GM12878 (cell line): ENCODE measurements around the gene GRB10. TPM values are rescaled to one million over a fixed set of nuclear protein-coding genes. Genes with fewer than 3 reads are reported as not detected.

ENCODE experiments used
- ATAC-seq: fragments of 200-7000 bp; cut with Tn5 transposase; 3 replicates; pipeline ENCODE4 v1.9.1; 2020; ENCODE audit warnings: mild to moderate bottlenecking, moderate library complexity
- BruUV-seq: library from RNA; stranded (reverse); fragments of 400-500 nt; replicated peaks from 2 replicates; lab custom pipeline; 2021; lab: Mats Ljungman, UMichigan
- CTCF ChIA-PET: fragments of 300-600 bp; sonication (Branson Sonifier 250); formaldehyde crosslinking; extraction: SDS; loops from one replicate; lab custom pipeline; 2021; ENCODE audit warnings: inconsistent platforms; lab: Yijun Ruan, JAX
- POLR2A ChIA-PET: fragments of 350-600 bp; formaldehyde crosslinking; extraction: SDS; loops from one replicate; lab custom pipeline; 2021; ENCODE audit warnings: inconsistent platforms; lab: Charles Lee
- RAD21 ChIA-PET: fragments of 300-600 bp; sonication (Branson Sonifier 250); formaldehyde crosslinking; loops from one replicate; lab custom pipeline; 2023; ENCODE audit warnings: antibody characterized with exemption; ENCODE audit not compliant: unreplicated experiment; lab: Charles Lee
- SMC1A ChIA-PET: fragments of 300-600 bp; sonication (Branson Sonifier 250); formaldehyde crosslinking; loops from one replicate; lab custom pipeline; 2023; ENCODE audit not compliant: unreplicated experiment, uncharacterized antibody; lab: Charles Lee
- DNase-seq: peaks from one replicate; pipeline ENCODE4 v3.0.0-alpha.2; 2011; ENCODE audit warnings: low read depth, low spot score
- FAIRE-seq: peaks from 3 replicates; lab custom pipeline; 2011; peaks lifted over from hg19 to GRCh38; lab: Jason Lieb, UNC
- H2AFZ ChIP-seq: 2 replicates; pipeline ENCODE4 v1.6.0; 2011; ENCODE audit warnings: low read depth, low read length, control low read depth; ENCODE audit not compliant: control insufficient read depth
- H3K27ac ChIP-seq: 2 replicates; pipeline ENCODE4 v1.5.1; 2011; ENCODE audit warnings: control low read depth; ENCODE audit not compliant: control insufficient read depth, insufficient read depth
- H3K27me3 ChIP-seq, 2 experiments: replicated peaks in 1 of 2; 2 replicates each; pipeline versions ENCODE4 v1.6.0 to v1.6.1; 2011; ENCODE audit warnings: low read length in 1 of 2; ENCODE audit not compliant: control insufficient read depth in 2 of 2, insufficient read depth in 2 of 2
- H3K36me3 ChIP-seq, 2 experiments: 2 replicates each; pipeline ENCODE4 v1.5.1; 2011; ENCODE audit warnings: low read length in 1 of 2; ENCODE audit not compliant: control insufficient read depth in 2 of 2, insufficient read depth in 2 of 2
- H3K4me1 ChIP-seq: 2 replicates; pipeline ENCODE4 v1.6.1; 2011; ENCODE audit warnings: mild to moderate bottlenecking, low read length, moderate library complexity, mixed read lengths; ENCODE audit not compliant: control insufficient read depth, insufficient read depth
- H3K4me2 ChIP-seq: 2 replicates; pipeline ENCODE4 v1.6.0; 2011; ENCODE audit warnings: control low read depth; ENCODE audit not compliant: control insufficient read depth, insufficient read depth
- H3K4me3 ChIP-seq: fragments of 200-600 bp; sonication (generic); 2 replicates; pipeline ENCODE4 v1.5.1; 2016
- H3K79me2 ChIP-seq: 2 replicates; pipeline ENCODE4 v1.6.0; 2011; ENCODE audit warnings: low read length; ENCODE audit not compliant: control insufficient read depth, insufficient read depth
- H3K9ac ChIP-seq: 2 replicates; pipeline ENCODE4 v1.8.0; 2011; ENCODE audit warnings: low read length, control low read depth, mixed read lengths; ENCODE audit not compliant: control insufficient read depth, insufficient read depth
- H3K9me3 ChIP-seq: replicated peaks from 3 replicates; pipeline ENCODE4 v1.5.1; 2011; ENCODE audit warnings: mild to moderate bottlenecking, low read length; ENCODE audit not compliant: control insufficient read depth, insufficient read depth
- H4K20me1 ChIP-seq: 2 replicates; pipeline ENCODE4 v1.6.0; 2011; ENCODE audit not compliant: control insufficient read depth, insufficient read depth
- FOS ChIP-seq: IDR thresholded peaks from 3 replicates; pipeline ENCODE4 v1.6.1; 2011; ENCODE audit warnings: borderline replicate concordance; ENCODE audit not compliant: insufficient read length; ENCODE audit errors: extremely low read depth
- KAT2A ChIP-seq: conservative IDR thresholded peaks from 2 replicates; pipeline ENCODE4 v1.6.1; 2011; ENCODE audit warnings: low read depth, low read length; ENCODE audit not compliant: control insufficient read depth
- KDM1A ChIP-seq: fragments of 200-600 bp; sonication (generic); IDR thresholded peaks from 2 replicates; pipeline ENCODE4 v1.6.1; 2016; ENCODE audit warnings: borderline replicate concordance
- LARP7 ChIP-seq: fragments of 450-650 bp; IDR thresholded peaks from 2 replicates; pipeline ENCODE4 v1.6.1; 2017; ENCODE audit warnings: mild to moderate bottlenecking
- MLLT1 ChIP-seq: fragments of 450-650 bp; IDR thresholded peaks from 2 replicates; pipeline ENCODE4 v1.6.1; 2016; ENCODE audit warnings: mild to moderate bottlenecking
- MYB ChIP-seq: fragments of 150-350 bp; IDR thresholded peaks from 2 replicates; pipeline ENCODE4 v1.6.1; 2014; ENCODE audit warnings: mild to moderate bottlenecking, low read depth, low read length, borderline replicate concordance
- NFYA ChIP-seq: IDR thresholded peaks from 2 replicates; pipeline ENCODE4 v1.6.1; 2011; ENCODE audit warnings: low read depth, mild to moderate bottlenecking, low read length, improper control_type of control experiment, borderline replicate concordance
- RAD51 ChIP-seq: fragments of 450-650 bp; IDR thresholded peaks from 2 replicates; pipeline ENCODE4 v1.6.1; 2016; ENCODE audit warnings: moderate library complexity, mild to moderate bottlenecking, inconsistent platforms
- SP1 ChIP-seq: IDR thresholded peaks from one replicate; pipeline ENCODE4 v1.6.1; 2011; ENCODE audit warnings: low read depth, low read length
- SREBF1 ChIP-seq: IDR thresholded peaks from 2 replicates; pipeline ENCODE4 v1.6.1; 2012; ENCODE audit warnings: mild to moderate bottlenecking, low read length
- TARDBP ChIP-seq: IDR thresholded peaks from 2 replicates; pipeline ENCODE4 v1.6.1; 2016; ENCODE audit warnings: borderline replicate concordance
- TCF12 ChIP-seq: IDR thresholded peaks from 2 replicates; pipeline ENCODE4 v1.6.1; 2011; ENCODE audit warnings: low read depth, mild to moderate bottlenecking, low read length
- TCF3 ChIP-seq: IDR thresholded peaks from 2 replicates; pipeline ENCODE4 v1.6.1; 2012; ENCODE audit warnings: low read depth, mild to moderate bottlenecking, low read length, borderline replicate concordance; ENCODE audit not compliant: insufficient read depth
- ZNF622 ChIP-seq: fragments of 450-650 bp; IDR thresholded peaks from 2 replicates; pipeline ENCODE4 v1.6.1; 2017; ENCODE audit warnings: mild to moderate bottlenecking, inconsistent platforms
- WGBS: methylation state at CpG from one replicate; pipeline ENCODE4 v1.1.6; 2016; ENCODE audit warnings: low lambda C conversion rate; ENCODE audit not compliant: insufficient replicate concordance, insufficient coverage; ENCODE audit errors: missing lambda C conversion rate; 5-methylcytosine and 5-hydroxymethylcytosine counted together
- in situ Hi-C: fragments of 300-500 bp; cut with MboI; formaldehyde crosslinking; loops from 9 replicates; pipeline ENCODE4 v1.14.3; 2018; ENCODE audit warnings: mixed read lengths
- intact Hi-C: fragments of 100-400 bp; cut with micrococcal nuclease; formaldehyde crosslinking; loops from one replicate; pipeline ENCODE4 v1.14.2; 2022; ENCODE audit not compliant: unreplicated experiment
- polyA plus RNA-seq, 11 experiments: library from polyadenylated mRNA; depleted of rRNA in 4 of 11; unstranded in 6 of 11; stranded (reverse) in 5 of 11; fragments of >200 nt; fragmentation: Nextera tagmentation in 4 of 11; fragmentation: Illumina TruSeq in 1 of 11; extraction: Ambion mirVana in 4 of 11; extraction: Trizol in 1 of 11; gene quantifications; 1 replicate in 1 of 11; 2 replicates in 10 of 11; pipeline versions ENCODE4 v1.2.1 to v1.2.3, GENCODE V29; 2011 to 2016; ENCODE audit warnings: inconsistent platforms in 2 of 11, missing spikeins in 2 of 11, low read depth in 1 of 11
- total RNA-seq, 4 experiments: library from RNA; depleted of rRNA in 3 of 4; stranded (reverse); fragments of >200 nt in 3 of 4; fragmentation: Illumina TruSeq in 1 of 4; extraction: Trizol in 1 of 4; gene quantifications; 2 replicates each; pipeline versions ENCODE4 v1.2.1 to v1.2.3, GENCODE V29; 2013 to 2021
- TF ChIP-seq, protein P1 (sequence below): fragments of 450-650 bp; IDR thresholded peaks from 2 replicates; pipeline ENCODE4 v1.6.1; 2017; ENCODE audit warnings: borderline replicate concordance
- TF ChIP-seq, protein P2 (sequence below): IDR thresholded peaks from 2 replicates; pipeline ENCODE4 v1.6.1; 2012; ENCODE audit warnings: low read length, inconsistent platforms
- TF ChIP-seq, protein P3 (sequence below): fragments of 450-650 bp; IDR thresholded peaks from 2 replicates; pipeline ENCODE4 v1.6.1; 2017; ENCODE audit warnings: low read depth, mild to moderate bottlenecking, moderate library complexity

Gene GRB10
- total and polyA plus RNA-seq, 10 of the 15 experiments (the other 5 are each of a cell fraction or from before 2014, with no cell fraction given), result 0.04 to 0.33 TPM; not detected in 8

DNA sequence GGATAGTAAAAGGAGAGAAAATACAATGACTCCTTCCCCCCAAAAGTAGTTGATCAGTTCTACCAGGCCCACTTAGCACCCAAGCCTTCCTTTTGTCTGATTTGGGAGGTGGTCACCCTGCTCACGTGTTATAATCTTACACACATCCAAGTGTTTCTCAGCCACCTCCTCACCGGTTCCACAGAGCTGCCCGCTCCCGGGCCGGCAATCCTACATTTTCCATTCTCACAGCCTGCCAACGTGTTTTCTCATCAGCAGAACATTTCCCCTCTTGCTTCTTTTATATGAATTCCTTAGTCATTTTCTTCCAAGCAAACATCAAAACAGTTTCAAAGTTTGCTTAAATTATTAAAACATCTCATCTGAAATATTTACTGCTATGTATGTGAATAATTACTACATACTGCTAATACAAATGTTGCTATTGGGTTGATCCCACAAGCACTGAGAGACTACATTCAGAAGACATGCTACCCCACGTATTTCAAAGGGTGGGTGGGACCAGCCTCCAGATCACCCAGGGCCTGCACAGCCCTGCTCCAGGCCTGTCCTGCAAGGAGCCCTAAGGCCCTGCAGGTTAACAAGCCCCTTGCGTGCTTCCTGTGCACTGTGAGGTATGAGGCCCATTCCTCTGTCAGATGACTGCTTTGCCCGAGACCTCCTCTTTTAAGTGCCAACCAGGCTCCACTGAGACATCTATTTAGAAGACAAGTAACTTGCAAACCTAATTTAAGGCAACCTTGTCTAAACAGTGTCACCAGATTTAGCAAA, 75.3 kb downstream of the GRB10 start:
- DNase-seq, result no peak
- FAIRE-seq, result no peak
- Histone ChIP-seq H3K9ac (no peak overlapping the region), H3K4me1 (no peaks in the 10 kb centered on the region), H3K9me3 (no peaks in the 10 kb centered on the region), H3K4me2 (no peak overlapping the region), H4K20me1 (no peaks in the 10 kb centered on the region), H3K79me2 (no peaks in the 10 kb centered on the region)
- ChIA-PET RAD21 (no interaction called here), CTCF (no interaction called here), SMC1A (no interaction called here)
- intact Hi-C loops, result no loop called here
- no TSS peak for BruUV-seq
- TF ChIP-seq SP1, result no peak
- TF ChIP-seq RAD51, result no peak
- TF ChIP-seq TCF3, result no peak
- no peak for TF ChIP-seq TARDBP
- TF ChIP-seq, protein P1, sequence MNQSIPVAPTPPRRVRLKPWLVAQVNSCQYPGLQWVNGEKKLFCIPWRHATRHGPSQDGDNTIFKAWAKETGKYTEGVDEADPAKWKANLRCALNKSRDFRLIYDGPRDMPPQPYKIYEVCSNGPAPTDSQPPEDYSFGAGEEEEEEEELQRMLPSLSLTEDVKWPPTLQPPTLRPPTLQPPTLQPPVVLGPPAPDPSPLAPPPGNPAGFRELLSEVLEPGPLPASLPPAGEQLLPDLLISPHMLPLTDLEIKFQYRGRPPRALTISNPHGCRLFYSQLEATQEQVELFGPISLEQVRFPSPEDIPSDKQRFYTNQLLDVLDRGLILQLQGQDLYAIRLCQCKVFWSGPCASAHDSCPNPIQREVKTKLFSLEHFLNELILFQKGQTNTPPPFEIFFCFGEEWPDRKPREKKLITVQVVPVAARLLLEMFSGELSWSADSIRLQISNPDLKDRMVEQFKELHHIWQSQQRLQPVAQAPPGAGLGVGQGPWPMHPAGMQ, result no peak
- no peak for TF ChIP-seq KDM1A
- no peak for TF ChIP-seq TCF12
- TF ChIP-seq, protein P2, sequence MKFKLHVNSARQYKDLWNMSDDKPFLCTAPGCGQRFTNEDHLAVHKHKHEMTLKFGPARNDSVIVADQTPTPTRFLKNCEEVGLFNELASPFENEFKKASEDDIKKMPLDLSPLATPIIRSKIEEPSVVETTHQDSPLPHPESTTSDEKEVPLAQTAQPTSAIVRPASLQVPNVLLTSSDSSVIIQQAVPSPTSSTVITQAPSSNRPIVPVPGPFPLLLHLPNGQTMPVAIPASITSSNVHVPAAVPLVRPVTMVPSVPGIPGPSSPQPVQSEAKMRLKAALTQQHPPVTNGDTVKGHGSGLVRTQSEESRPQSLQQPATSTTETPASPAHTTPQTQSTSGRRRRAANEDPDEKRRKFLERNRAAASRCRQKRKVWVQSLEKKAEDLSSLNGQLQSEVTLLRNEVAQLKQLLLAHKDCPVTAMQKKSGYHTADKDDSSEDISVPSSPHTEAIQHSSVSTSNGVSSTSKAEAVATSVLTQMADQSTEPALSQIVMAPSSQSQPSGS, result no peak
- no peak for TF ChIP-seq LARP7
- TF ChIP-seq MLLT1, result no peak
- no peak for TF ChIP-seq MYB
- TF ChIP-seq ZNF622, result no peak
- TF ChIP-seq, protein P3, sequence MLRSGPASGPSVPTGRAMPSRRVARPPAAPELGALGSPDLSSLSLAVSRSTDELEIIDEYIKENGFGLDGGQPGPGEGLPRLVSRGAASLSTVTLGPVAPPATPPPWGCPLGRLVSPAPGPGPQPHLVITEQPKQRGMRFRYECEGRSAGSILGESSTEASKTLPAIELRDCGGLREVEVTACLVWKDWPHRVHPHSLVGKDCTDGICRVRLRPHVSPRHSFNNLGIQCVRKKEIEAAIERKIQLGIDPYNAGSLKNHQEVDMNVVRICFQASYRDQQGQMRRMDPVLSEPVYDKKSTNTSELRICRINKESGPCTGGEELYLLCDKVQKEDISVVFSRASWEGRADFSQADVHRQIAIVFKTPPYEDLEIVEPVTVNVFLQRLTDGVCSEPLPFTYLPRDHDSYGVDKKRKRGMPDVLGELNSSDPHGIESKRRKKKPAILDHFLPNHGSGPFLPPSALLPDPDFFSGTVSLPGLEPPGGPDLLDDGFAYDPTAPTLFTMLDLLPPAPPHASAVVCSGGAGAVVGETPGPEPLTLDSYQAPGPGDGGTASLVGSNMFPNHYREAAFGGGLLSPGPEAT, result no peak
- no peak for TF ChIP-seq NFYA
- TF ChIP-seq KAT2A, result no peak
- no peak for TF ChIP-seq FOS
- no peak for TF ChIP-seq SREBF1
- TF ChIP-seq, all 136 proteins: peak for 0
- ATAC-seq, result no peak
- 29% methylated on average over 9 of the region's 9 CpGs for WGBS
- Histone ChIP-seq H3K27me3 (peaks cover 0 to 3% of the 10 kb centered on the region in 2 experiments; a peak in 3 of 4 replicates), H3K27ac (no peak overlapping the region), H2AFZ (no peak overlapping the region), H3K4me3 (no peak overlapping the region), H3K36me3 (no peaks in the 10 kb centered on the region)
- in situ Hi-C loops, result no loop called here
- POLR2A ChIA-PET, result no interaction called here
